Tibial nerve (tissue), 4 donors: ENCODE measurements around the gene F2RL1.

Source experiments
- EP300 ChIP-seq, 2 donors: sonication (generic); formaldehyde crosslinking; IDR thresholded peaks; one replicate each; pipeline ENCODE4 v1.6.1; 2017; ENCODE audit warnings: antibody characterized with exemption in 2 of 2, mild to moderate bottlenecking in 1 of 2
- POLR2A ChIP-seq, 2 donors: fragments of 450-650 bp; IDR thresholded peaks; one replicate each; pipeline ENCODE4 v1.6.1; 2017; ENCODE audit warnings: antibody characterized with exemption in 2 of 2, mild to moderate bottlenecking in 2 of 2, moderate library complexity in 2 of 2
- TF ChIP-seq, protein P1 (sequence below), 5 experiments: fragments of 200-600 bp in 3 of 5; fragments of 450-650 bp in 2 of 5; sonication (generic) in 3 of 5; IDR thresholded peaks; one replicate each; pipeline ENCODE4 v1.5.1; 2016 to 2019; ENCODE audit warnings: antibody characterized with exemption in 5 of 5, mild to moderate bottlenecking in 3 of 5, moderate library complexity in 2 of 5

DNA sequence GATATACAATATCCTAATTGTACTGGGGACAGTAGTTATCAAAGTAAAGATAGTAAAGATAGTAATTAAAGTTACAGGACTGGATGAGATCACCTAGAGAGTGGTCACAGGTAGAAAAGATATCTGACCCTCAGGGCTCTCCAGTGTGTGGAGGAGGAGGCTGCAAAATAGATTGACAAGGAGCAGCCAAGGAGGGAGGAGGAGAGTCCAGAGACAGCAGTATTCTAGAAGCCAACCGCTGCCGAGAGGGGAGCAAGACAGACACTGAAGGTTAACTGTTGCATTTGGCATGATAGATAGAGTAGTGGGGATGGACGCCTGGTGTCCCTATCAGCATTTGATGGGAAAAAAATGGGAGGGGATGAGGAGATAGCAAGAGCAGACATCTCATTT, 17.0 kb upstream of the F2RL1 start:
- no peak for TF ChIP-seq POLR2A (IDR thresholded peaks at IDR 0.05)
- TF ChIP-seq, protein P1, sequence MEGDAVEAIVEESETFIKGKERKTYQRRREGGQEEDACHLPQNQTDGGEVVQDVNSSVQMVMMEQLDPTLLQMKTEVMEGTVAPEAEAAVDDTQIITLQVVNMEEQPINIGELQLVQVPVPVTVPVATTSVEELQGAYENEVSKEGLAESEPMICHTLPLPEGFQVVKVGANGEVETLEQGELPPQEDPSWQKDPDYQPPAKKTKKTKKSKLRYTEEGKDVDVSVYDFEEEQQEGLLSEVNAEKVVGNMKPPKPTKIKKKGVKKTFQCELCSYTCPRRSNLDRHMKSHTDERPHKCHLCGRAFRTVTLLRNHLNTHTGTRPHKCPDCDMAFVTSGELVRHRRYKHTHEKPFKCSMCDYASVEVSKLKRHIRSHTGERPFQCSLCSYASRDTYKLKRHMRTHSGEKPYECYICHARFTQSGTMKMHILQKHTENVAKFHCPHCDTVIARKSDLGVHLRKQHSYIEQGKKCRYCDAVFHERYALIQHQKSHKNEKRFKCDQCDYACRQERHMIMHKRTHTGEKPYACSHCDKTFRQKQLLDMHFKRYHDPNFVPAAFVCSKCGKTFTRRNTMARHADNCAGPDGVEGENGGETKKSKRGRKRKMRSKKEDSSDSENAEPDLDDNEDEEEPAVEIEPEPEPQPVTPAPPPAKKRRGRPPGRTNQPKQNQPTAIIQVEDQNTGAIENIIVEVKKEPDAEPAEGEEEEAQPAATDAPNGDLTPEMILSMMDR (IDR thresholded peaks at IDR 0.05): no peak
- TF ChIP-seq EP300 (IDR thresholded peaks at IDR 0.05): no peak
